HG02623 (cell line): ENCODE data around the gene CLTCL1.

Experiments
- ATAC-seq: cut with Tn5 transposase; IDR thresholded peaks from one replicate; pipeline ENCODE4 v1.9.1; 2021; ENCODE audit warnings: moderate library complexity; ENCODE audit not compliant: unreplicated experiment

CLTCL1 gene

GRCh38 chr22:19152942-19153883 is 138.3 kb downstream of the CLTCL1 start:
- ATAC-seq: no peak

GRCh38 chr22:19151329-19152191 is 140.0 kb downstream of the CLTCL1 start:
- ATAC-seq: no peak

- ATAC-seq: no peak
Measured at GRCh38 chr22:19150482-19151328, 140.8 kb downstream of the CLTCL1 start.

- ATAC-seq: no peak
Measured at GRCh38 chr22:19149991-19150390, 141.5 kb downstream of the CLTCL1 start, which contains the start of gene GSC2. Gene GSC2 (minus strand): TSS chr22:19150292. CDS start chr22:19150283, 9 bp downstream.

- ATAC-seq: no peak
Measured at GRCh38 chr22:19149047-19149883, 142.3 kb downstream of the CLTCL1 start.

GRCh38 chr22:19148417-19149046 is 143.0 kb downstream of the CLTCL1 start:
- no peak for ATAC-seq

- no peak for ATAC-seq
Measured at GRCh38 chr22:19147195-19147780, 144.2 kb downstream of the CLTCL1 start.

GRCh38 chr22:19146215-19146968 is 145.1 kb downstream of the CLTCL1 start:
- ATAC-seq: no peak

GRCh38 chr22:19143967-19144400 is 147.5 kb downstream of the CLTCL1 start:
- no peak for ATAC-seq

- no peak for ATAC-seq
Measured at GRCh38 chr22:19143212-19143611, 148.3 kb downstream of the CLTCL1 start.

- ATAC-seq: no peak
Measured at GRCh38 chr22:19142394-19142793, 149.1 kb downstream of the CLTCL1 start.

- no peak for ATAC-seq
Measured at GRCh38 chr22:19139974-19140373, 151.5 kb downstream of the CLTCL1 start.

- no peak for ATAC-seq
Measured at GRCh38 chr22:19139001-19139356, 152.5 kb downstream of the CLTCL1 start.

GRCh38 chr22:19138217-19139000 is 153.1 kb downstream of the CLTCL1 start:
- no peak for ATAC-seq

- no peak for ATAC-seq
Measured at GRCh38 chr22:19137384-19138216, 153.9 kb downstream of the CLTCL1 start.

GRCh38 chr22:19136915-19137314 is 154.6 kb downstream of the CLTCL1 start:
- ATAC-seq: no peak

GRCh38 chr22:19134874-19135273 is 156.6 kb downstream of the CLTCL1 start:
- no peak for ATAC-seq
